Duodenal mucosa (tissue), 2 donors: ENCODE results near the gene TTC16.
A peak's percentile ranks its signal among the peaks of the same experiment; 100 is the strongest.

Experiments
- H3K27ac ChIP-seq: one replicate; pipeline ENCODE4 v1.7.0; 2013; ENCODE audit warnings: low read depth, low read length
- H3K27me3 ChIP-seq, 2 donors: one replicate each; pipeline ENCODE4 v1.7.0; 2013; ENCODE audit warnings: low read length in 2 of 2, control low read depth in 1 of 2; ENCODE audit not compliant: insufficient read depth in 2 of 2, control insufficient read depth in 1 of 2
- H3K36me3 ChIP-seq, 2 donors: one replicate each; pipeline ENCODE4 v1.7.0; 2013; ENCODE audit warnings: low read length in 2 of 2, control low read depth in 1 of 2; ENCODE audit not compliant: insufficient read depth in 2 of 2, control insufficient read depth in 1 of 2
- H3K4me1 ChIP-seq, 2 donors: one replicate each; pipeline ENCODE4 v1.7.0; 2013; ENCODE audit warnings: low read length in 2 of 2, control low read depth in 1 of 2; ENCODE audit not compliant: insufficient read depth in 2 of 2, control insufficient read depth in 1 of 2
- H3K4me3 ChIP-seq, 2 donors: one replicate each; pipeline ENCODE4 v1.7.0; 2013; ENCODE audit warnings: low read length in 2 of 2, low read depth in 1 of 2
- H3K9ac ChIP-seq, 2 donors: one replicate each; pipeline ENCODE4 v1.7.0; 2013; ENCODE audit warnings: low read length in 2 of 2, low read depth in 1 of 2
- H3K9me3 ChIP-seq, 2 donors: one replicate each; pipeline ENCODE4 v1.7.0; 2013; ENCODE audit warnings: low read length in 2 of 2, control low read depth in 1 of 2; ENCODE audit not compliant: control insufficient read depth in 1 of 2

The TTC16 gene

GRCh38 chr9:127715470-127716337, at the start of gene TTC16, which contains the start of gene PTRH1:
TTC16 (plus strand) TSS chr9:127716079; CDS start chr9:127716146, 67 bp downstream.
PTRH1 (minus strand) TSS chr9:127715663; CDS start chr9:127715639, 24 bp downstream.
- Histone ChIP-seq H3K36me3 (no peaks in the 10 kb centered on the region), H3K27ac (peak within 1 kb of the TSS; percentile 82), H3K9ac (peak within 1 kb of the TSS; percentile 58 to 79), H3K9me3 (no peaks in the 10 kb centered on the region), H3K4me3 (peak within 1 kb of the TSS; percentile 84), H3K4me1 (peaks cover 10 to 14% of the 10 kb centered on the region in 2 donors), H3K27me3 (no peaks in the 10 kb centered on the region)

DNA sequence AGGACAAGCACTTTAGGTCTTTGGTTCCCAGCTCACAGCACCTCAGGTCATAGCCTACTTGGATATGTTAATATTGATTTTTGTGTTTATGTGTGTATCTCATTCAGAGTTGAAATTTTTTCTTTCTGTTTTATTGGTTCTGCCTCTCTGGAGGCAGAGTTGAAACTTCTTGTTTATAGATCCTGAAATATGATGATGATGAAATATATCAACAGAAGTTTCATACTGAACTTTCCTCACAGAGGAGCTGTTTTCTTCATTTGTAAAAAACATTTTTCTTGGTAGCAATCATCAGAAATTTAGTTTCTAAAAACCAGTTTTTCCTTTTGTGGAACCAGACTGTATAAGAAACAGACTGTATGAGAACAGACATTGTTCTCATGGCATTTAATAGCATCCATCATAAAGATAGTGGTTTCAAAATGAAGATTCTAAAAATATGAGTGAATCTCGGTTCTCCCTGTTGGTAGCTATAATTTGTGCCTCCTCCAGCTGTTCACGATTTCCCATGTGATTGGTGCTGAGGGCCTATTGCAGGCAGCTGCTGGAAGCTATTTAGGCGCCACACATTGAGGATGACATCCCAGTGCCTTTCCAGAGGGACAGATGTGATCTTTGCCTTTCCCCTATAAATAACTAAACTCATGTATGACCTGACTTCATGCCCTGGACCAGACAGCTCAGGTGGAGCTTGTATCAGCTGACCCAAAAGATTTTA, 48.6 kb upstream of the TTC16 start:
- Histone ChIP-seq H3K27me3 (no peaks in the 10 kb centered on the region), H3K4me3 (no peak overlapping the region), H3K9me3 (no peaks in the 10 kb centered on the region), H3K9ac (no peak overlapping the region), H3K4me1 (peaks cover 0 to 8% of the 10 kb centered on the region in 2 donors), H3K27ac (no peak overlapping the region), H3K36me3 (peaks cover 0 to 7% of the 10 kb centered on the region in 2 donors)

DNA sequence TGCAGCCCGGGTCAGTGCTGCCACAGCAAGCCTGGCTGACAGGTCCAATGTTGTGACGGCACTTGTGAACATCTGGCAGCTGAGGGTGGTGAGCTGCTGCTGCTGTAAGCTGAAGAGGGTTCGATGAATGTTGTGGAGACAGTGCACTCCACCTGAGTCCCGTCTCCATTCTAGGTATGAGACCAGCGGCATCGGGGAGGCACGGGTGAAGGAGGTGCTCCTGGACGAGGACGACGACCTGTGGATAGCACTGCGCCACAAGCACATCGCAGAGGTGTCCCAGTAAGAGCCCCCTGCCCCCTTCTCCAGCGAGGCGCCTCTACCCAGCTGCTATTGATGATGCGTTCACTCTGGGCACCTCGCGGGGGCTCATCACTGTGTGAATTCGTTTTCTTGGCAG, 48.0 kb upstream of the TTC16 start:
- no peaks in the 10 kb centered on the region for H3K9me3 ChIP-seq
- H3K9ac ChIP-seq, result no peak overlapping the region
- no peak overlapping the region for H3K4me3 ChIP-seq
- no peaks in the 10 kb centered on the region for H3K27me3 ChIP-seq
- no peak overlapping the region for H3K27ac ChIP-seq
- peaks cover 1 to 7% of the 10 kb centered on the region in 2 donors for H3K36me3 ChIP-seq
- peaks cover 0 to 8% of the 10 kb centered on the region in 2 donors for H3K4me1 ChIP-seq

DNA sequence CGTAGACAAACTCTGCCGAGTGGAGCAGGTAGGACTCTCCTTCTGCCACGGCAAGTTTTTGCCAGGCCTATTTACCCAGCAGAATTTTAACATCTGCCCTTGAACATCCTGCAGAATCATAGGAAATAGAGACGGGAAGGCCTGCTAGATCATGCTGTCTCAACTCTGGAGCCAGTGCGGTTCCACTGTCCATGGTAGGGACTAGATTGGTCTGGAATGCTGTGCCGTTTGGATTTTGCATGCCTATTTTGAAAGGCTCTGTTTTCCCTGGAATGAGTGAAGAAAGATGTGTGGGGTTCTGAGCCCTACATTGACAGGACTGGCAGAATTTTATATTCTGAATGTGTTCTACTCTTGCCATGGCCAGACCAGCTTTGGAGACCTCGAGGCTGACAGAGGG, 42.6 kb upstream of the TTC16 start:
- H3K9me3 ChIP-seq, result no peaks in the 10 kb centered on the region

DNA sequence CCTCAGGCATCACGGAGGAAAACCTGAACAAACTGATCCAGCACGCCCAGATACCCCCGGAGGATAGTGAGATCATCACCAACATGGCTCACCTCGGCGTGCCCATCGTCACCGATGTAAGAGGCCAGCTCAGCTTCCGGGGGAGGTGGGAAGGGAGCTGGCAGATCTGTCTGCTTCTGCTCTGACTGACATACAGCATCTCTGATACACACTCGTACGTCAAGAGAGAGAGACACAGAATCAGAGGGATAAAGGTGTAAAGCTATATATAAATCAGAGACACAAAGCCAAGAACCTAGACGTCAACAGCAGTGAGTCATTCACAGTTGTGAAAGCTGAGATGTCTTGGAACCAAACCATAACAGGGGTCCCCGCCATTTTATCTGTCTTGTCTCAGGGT, 39.2 kb upstream of the TTC16 start:
- no peak overlapping the region for H3K4me3 ChIP-seq
- H3K36me3 ChIP-seq, result peaks cover 4 to 23% of the 10 kb centered on the region in 2 donors
- no peaks in the 10 kb centered on the region for H3K4me1 ChIP-seq
- no peak overlapping the region for H3K27ac ChIP-seq
- no peaks in the 10 kb centered on the region for H3K9me3 ChIP-seq
- no peaks in the 10 kb centered on the region for H3K27me3 ChIP-seq
- no peak overlapping the region for H3K9ac ChIP-seq

More for the DNA sequence above, 42.6 kb upstream of the TTC16 start:
- Histone ChIP-seq H3K27ac (no peak overlapping the region), H3K9ac (no peak overlapping the region), H3K4me1 (no peaks in the 10 kb centered on the region), H3K4me3 (no peak overlapping the region), H3K36me3 (peaks cover 4 to 18% of the 10 kb centered on the region in 2 donors), H3K27me3 (no peaks in the 10 kb centered on the region)

DNA sequence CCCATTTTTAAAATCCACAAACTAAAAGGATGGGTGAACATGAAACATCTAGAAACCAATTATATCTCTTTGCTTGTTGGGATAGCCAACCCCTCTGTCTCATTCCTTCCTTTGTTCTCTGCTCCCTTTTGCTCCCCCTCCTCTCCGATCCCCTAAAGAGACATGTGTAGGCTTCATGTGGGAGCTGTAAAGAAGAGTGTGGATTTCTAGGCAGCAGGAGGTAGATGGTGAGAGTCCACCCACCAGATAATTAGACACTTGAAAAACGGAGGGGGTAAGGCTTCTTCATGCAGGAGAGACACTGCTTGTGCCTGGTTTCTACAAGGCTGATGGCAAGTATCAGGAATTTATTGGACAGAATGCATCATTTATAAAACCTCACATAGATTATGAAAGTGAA, 36.4 kb upstream of the TTC16 start:
- Histone ChIP-seq H3K9me3 (no peaks in the 10 kb centered on the region), H3K27ac (no peak overlapping the region), H3K27me3 (no peaks in the 10 kb centered on the region), H3K36me3 (peaks cover 0 to 23% of the 10 kb centered on the region in 2 donors), H3K9ac (no peak overlapping the region), H3K4me3 (no peak overlapping the region), H3K4me1 (no peaks in the 10 kb centered on the region)

DNA sequence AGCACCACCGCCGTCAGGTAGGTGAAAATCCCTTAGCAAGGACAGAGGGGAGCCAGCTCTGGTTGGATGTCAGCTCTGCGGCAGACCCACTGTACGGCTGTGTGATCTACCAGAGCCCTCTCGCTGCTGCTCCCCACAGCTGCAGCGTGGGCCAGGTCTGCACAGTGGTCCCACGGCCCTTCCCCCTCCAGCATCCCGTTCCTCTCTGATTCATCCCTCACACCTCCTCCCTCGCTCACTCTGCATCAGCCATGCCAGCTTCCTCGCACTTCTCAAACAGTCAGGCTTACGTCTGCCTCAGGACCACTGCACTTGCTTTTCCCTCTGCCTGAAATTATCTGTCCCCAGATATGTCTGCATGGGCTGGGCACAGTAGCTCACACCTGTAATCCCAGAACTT, 35.7 kb upstream of the TTC16 start:
- no peak overlapping the region for H3K27ac ChIP-seq
- peaks cover 0 to 23% of the 10 kb centered on the region in 2 donors for H3K36me3 ChIP-seq

GRCh38 chr9:127680846-127681245, 35.0 kb upstream of the TTC16 start:
- Histone ChIP-seq H3K27me3 (no peaks in the 10 kb centered on the region), H3K4me3 (no peak overlapping the region), H3K4me1 (no peaks in the 10 kb centered on the region), H3K27ac (no peak overlapping the region), H3K9me3 (no peaks in the 10 kb centered on the region), H3K36me3 (peaks cover 0 to 21% of the 10 kb centered on the region in 2 donors), H3K9ac (no peak overlapping the region)

More for the DNA sequence above, 35.7 kb upstream of the TTC16 start:
- Histone ChIP-seq H3K9ac (no peak overlapping the region), H3K27me3 (no peaks in the 10 kb centered on the region), H3K4me1 (no peaks in the 10 kb centered on the region), H3K9me3 (no peaks in the 10 kb centered on the region), H3K4me3 (no peak overlapping the region)

DNA sequence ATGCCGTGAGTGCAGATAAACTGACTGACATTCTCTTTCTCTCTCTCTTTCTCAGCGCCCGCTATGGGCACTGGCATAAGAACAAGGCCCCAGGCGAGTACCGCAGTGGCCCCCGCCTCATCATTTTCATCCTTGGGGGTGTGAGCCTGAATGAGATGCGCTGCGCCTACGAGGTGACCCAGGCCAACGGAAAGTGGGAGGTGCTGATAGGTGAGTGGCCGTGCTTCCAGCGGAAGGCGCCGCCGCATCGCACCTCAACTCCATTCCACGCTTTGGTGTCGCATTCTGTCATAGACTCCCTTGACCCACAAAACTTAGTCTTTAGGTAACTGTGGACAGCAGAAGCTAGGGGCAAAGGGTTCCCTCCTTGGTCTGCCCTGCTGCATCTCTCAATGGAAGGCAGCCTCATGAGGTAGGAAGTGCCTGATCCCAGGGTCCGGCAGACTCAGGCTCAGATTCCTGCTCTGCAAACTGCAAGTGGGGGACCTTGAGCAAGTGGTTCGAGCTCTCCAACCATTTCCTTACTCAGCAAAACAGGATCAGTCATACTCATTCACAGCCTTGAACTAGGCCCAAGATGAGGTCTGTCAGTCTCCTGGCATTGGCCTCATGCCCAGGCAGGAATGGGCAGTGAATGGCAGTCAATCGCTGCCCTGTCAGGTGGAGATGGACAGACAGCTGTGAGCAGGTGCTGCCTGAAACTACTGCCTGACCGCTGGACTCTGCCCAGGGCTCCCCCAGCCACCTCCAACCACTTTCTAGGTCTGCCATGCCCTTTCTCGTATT, 33.3 kb upstream of the TTC16 start:
- Histone ChIP-seq H3K27ac (no peak overlapping the region), H3K27me3 (no peaks in the 10 kb centered on the region), H3K36me3 (peaks cover 0 to 20% of the 10 kb centered on the region in 2 donors), H3K4me1 (no peaks in the 10 kb centered on the region), H3K4me3 (no peak overlapping the region), H3K9me3 (no peaks in the 10 kb centered on the region), H3K9ac (no peak overlapping the region)
